ENCODE measurements around the gene KCNMA1. TPM values are rescaled to one million over a fixed set of nuclear protein-coding genes. Genes with fewer than 3 reads are reported as not detected.

KCNMA1 gene
- total and polyA plus RNA-seq, 9 of the 15 experiments (the other 6 are each of a cell fraction or from before 2014, with no cell fraction given) = 0.01 to 0.95 (median 0.15) TPM; not detected in 4

- TF ChIP-seq ELF4 (CRISPR knock-in tag; IDR thresholded peaks at IDR 0.05) (no peak), ZNF79 (CRISPR knock-in tag; IDR thresholded peaks at IDR 0.05; ENCODE audit: low read depth) (no peak), MITF (IDR thresholded peaks at IDR 0.05) (0 out of 2 replicates have a peak, but pooled peaks have one; percentile 17), FOXJ3 (CRISPR knock-in tag; IDR thresholded peaks at IDR 0.05) (no peak), ZNF740 (CRISPR knock-in tag; IDR thresholded peaks at IDR 0.05) (no peak), ZNF740 (tag; IDR thresholded peaks at IDR 0.05) (no peak), DPF2 (IDR thresholded peaks at IDR 0.05) (no peak), TOE1 (IDR thresholded peaks at IDR 0.05; ENCODE audit: borderline replicate concordance) (no peak), TOE1 (CRISPR knock-in tag; IDR thresholded peaks at IDR 0.05; ENCODE audit: borderline replicate concordance, low read depth) (no peak), JUND (IDR thresholded peaks at IDR 0.05; ENCODE audit: borderline replicate concordance, low read depth, low read length) (no peak), JUND (tag; IDR thresholded peaks at IDR 0.05; ENCODE audit: borderline replicate concordance, low read depth, low read length) (peak; percentile 49; the same call in 1 of the 3 replicates), ZNF57 (CRISPR knock-in tag; IDR thresholded peaks at IDR 0.05) (no peak), HIVEP1 (CRISPR knock-in tag; IDR thresholded peaks at IDR 0.05) (no peak), ZNF277 (CRISPR knock-in tag; IDR thresholded peaks at IDR 0.05; ENCODE audit: borderline replicate concordance) (no peak), ZBTB1 (CRISPR knock-in tag; IDR thresholded peaks at IDR 0.05; ENCODE audit: borderline replicate concordance, low read depth) (no peak), CC2D1A (IDR thresholded peaks at IDR 0.05) (no peak), MAFG (tag; conservative IDR thresholded peaks at IDR 0.05) (peak; percentile 70), ZNF263 (CRISPR knock-in tag; IDR thresholded peaks at IDR 0.05; ENCODE audit: borderline replicate concordance) (no peak), CBFA2T2 (conservative IDR thresholded peaks at IDR 0.05) (no peak), ZEB2 (IDR thresholded peaks at IDR 0.05) (no peak), NR0B1 (IDR thresholded peaks at IDR 0.05; ENCODE audit: partially characterized antibody) (no peak), MAFF (IDR thresholded peaks at IDR 0.05; ENCODE audit: low read length) (peak; percentile 14; the same call in 1 of the 2 replicates), ZC3H8 (IDR thresholded peaks at IDR 0.05) (no peak)
These were observed 315.8 kb downstream of the KCNMA1 start (continued) for GRCh38 chr10:77321838-77322237.
